HUES64 (cell line): ENCODE measurements around the gene PLEKHM2.

ENCODE experiments used
- H3K27ac ChIP-seq: 2 replicates; pipeline ENCODE4 v1.7.0; 2013; ENCODE audit warnings: low read depth, low read length, inconsistent platforms
- H3K27me3 ChIP-seq: 2 replicates; pipeline ENCODE4 v1.6.1; 2013; ENCODE audit warnings: mild to moderate bottlenecking, low read length; ENCODE audit not compliant: insufficient read depth
- H3K36me3 ChIP-seq: 2 replicates; pipeline ENCODE4 v1.6.1; 2013; ENCODE audit warnings: mild to moderate bottlenecking, low read length; ENCODE audit not compliant: insufficient read depth
- H3K4me1 ChIP-seq: 2 replicates; pipeline ENCODE4 v1.6.1; 2013; ENCODE audit warnings: mild to moderate bottlenecking, low read length, moderate library complexity; ENCODE audit not compliant: insufficient read depth
- H3K4me3 ChIP-seq: 2 replicates; pipeline ENCODE4 v1.5.1; 2013; ENCODE audit warnings: mild to moderate bottlenecking, low read length, moderate library complexity
- H3K9ac ChIP-seq: 2 replicates; pipeline ENCODE4 v1.6.1; 2013; ENCODE audit warnings: mild to moderate bottlenecking, low read depth, low read length
- H3K9me3 ChIP-seq: 2 replicates; pipeline ENCODE4 v1.6.1; 2013; ENCODE audit warnings: low read depth, low read length; ENCODE audit not compliant: insufficient read depth
- WGBS: fragments of 150-250, 120-280 bp; methylation state at CpG from one replicate; pipeline ENCODE4 v1.1.7; 2013; ENCODE audit warnings: missing lambda C conversion rate; 5-methylcytosine and 5-hydroxymethylcytosine counted together

The PLEKHM2 gene

DNA sequence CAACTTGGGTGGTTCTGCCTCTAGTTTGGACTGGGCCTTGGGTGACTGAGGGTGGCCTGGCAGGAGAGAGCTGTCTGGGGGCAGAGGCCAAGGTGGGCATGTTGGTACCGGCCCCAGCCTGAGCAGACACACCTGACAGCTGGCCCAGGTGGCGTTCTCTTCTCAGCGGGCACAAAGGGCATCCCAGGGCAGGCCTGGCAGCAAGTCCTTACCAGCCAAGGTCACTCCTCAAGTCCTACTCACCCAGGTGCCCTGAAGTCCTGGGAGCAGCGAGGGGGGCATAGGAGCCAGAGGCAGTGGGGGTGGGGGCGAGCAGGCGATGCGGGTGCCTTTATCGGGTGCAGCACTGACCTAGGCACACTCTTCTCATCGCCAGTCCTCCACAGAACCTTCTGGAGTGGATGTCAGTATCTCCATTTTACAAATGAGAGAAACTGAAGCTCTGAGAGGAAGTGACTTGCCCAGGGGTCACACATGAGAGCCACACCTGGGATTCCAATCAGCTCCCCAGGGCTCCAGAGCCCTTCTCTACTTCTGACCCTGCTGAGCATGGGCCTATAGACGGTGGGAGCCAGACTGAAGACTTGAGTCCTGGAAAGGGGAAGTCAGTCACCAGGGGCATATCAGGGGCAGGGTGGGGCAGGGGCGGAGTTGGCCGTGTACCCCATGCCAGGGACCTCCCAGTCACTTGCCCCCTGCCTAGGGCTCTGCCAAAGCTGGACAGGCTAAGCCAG, 51.4 kb downstream of the PLEKHM2 start:
- WGBS = 91% methylated on average over 12 of the region's 12 CpGs
- Histone ChIP-seq H3K27ac (no peak overlapping the region), H3K9ac (no peak overlapping the region), H3K36me3 (peaks cover 38% of the 10 kb centered on the region), H3K4me3 (no peak overlapping the region), H3K27me3 (no peaks in the 10 kb centered on the region), H3K4me1 (no peaks in the 10 kb centered on the region), H3K9me3 (no peaks in the 10 kb centered on the region)

DNA sequence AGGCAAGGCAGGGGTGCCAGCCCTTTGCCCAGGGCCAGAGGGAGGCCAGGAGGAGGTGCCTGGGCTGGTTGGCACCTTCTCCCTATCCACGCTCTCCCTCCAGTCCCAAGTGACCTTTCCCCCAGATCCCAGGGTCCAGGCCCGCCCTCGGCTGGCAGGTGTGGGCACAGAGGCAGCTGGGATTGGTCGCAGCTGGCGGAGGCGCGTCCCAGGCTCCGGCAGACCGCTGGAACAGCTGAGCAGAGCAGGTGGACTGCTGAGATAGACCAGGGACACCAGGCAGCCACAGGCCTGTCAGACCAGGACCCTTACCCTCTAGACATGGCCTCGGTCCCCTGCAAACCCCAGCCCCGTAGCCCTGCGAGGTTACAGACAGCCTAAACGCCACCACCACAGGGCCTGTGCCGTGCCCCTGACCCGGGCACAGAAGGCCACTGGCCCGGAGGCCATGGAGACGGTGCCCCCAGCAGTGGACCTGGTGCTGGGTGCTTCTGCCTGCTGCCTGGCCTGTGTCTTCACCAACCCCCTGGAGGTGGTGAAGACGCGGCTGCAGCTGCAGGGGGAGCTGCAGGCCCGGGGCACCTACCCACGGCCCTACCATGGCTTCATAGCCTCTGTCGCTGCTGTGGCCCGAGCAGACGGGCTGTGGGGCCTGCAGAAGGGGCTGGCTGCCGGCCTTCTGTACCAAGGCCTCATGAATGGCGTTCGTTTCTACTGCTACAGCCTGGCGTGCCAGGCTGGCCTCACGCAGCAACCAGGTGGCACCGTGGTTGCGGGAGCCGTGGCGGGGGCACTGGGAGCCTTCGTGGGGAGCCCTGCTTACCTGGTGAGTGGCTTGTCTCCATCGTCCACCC, 52.1 kb downstream of the PLEKHM2 start, which contains the start of gene SLC25A34:
Gene SLC25A34 (plus strand): TSS at position 221 of the 854 bp plus-strand sequence. CDS start 228 bp downstream, at position 449.
- Histone ChIP-seq H3K27ac (no peak within 1 kb of the TSS), H3K4me1 (no peaks in the 10 kb centered on the region), H3K9ac (no peak within 1 kb of the TSS), H3K4me3 (no peak within 1 kb of the TSS), H3K27me3 (no peaks in the 10 kb centered on the region), H3K9me3 (no peaks in the 10 kb centered on the region), H3K36me3 (peaks cover 30% of the 10 kb centered on the region)
- 92% methylated on average over 35 of the region's 35 CpGs for WGBS

DNA sequence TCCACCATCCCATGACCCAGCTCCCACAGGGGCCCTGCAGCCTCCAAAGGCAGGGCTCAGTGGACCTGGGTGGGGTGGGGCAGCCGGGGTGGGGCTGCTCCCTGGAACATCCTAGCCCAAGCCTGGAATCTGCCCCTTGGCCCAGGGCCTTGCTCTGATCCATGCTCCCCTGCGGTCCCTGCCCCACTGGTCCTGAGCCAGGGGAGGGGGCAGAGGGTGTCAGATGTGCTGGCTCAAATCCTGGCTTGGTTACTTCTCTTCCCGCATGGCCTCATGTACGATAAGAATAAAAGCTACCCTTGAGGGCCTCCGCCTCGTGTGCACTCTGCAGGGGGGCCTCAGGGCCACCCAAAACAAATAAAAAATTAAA, 52.8 kb downstream of the PLEKHM2 start:
- no peaks in the 10 kb centered on the region for H3K27me3 ChIP-seq
- peaks cover 24% of the 10 kb centered on the region for H3K36me3 ChIP-seq
- no peaks in the 10 kb centered on the region for H3K4me1 ChIP-seq
- H3K9me3 ChIP-seq = no peaks in the 10 kb centered on the region
- WGBS = 86% methylated on average over 6 of the region's 6 CpGs
- no peak overlapping the region for H3K9ac ChIP-seq
- no peak overlapping the region for H3K27ac ChIP-seq
- no peak overlapping the region for H3K4me3 ChIP-seq

DNA sequence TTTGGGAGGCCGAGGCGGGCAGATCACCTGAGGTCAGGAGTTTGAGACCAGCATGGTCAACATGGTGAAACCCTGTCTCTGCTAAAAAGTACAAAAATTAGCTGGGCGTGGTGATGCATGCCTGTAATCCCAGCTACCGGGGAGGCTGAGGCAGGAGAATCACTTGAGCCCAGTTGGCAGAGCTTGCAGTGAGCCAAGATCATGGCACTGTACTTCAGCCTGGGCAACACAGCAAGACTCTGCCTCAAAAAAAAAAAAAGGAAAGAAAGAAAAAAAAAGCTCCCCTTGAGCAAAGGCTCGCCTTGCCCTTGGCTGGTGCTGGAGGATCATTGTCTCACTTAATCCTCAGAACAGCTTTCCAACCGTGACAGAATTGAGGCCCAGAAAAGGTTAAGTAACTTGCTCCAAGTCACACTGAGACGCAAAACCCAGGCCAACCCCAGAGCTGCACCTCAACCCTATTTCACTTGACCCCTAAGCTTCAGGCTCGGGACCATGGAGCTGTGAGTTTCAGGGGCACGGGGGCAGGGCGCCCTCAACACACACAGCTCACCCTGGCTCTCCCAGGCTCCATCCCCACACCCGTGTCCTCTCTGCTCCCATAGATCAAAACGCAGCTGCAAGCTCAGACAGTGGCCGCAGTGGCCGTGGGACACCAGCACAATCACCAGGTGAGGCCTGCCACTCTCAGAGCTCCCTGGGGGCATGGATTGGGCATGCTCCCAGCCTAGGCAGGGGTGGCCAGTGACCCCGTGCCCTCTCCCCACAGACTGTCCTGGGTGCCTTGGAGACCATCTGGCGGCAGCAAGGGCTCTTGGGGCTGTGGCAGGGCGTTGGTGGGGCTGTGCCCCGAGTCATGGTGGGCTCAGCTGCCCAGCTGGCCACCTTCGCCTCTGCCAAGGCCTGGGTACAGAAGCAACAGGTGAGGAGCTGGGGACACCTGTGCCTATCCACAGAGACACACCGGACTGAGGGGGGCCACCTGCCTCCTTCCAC, 53.5 kb downstream of the PLEKHM2 start:
- Histone ChIP-seq H3K4me3 (no peak overlapping the region), H3K27me3 (no peaks in the 10 kb centered on the region), H3K4me1 (no peaks in the 10 kb centered on the region), H3K9ac (no peak overlapping the region), H3K27ac (no peak overlapping the region), H3K36me3 (peaks cover 16% of the 10 kb centered on the region), H3K9me3 (no peaks in the 10 kb centered on the region)
- WGBS = 87% methylated on average over 20 of the region's 20 CpGs

DNA sequence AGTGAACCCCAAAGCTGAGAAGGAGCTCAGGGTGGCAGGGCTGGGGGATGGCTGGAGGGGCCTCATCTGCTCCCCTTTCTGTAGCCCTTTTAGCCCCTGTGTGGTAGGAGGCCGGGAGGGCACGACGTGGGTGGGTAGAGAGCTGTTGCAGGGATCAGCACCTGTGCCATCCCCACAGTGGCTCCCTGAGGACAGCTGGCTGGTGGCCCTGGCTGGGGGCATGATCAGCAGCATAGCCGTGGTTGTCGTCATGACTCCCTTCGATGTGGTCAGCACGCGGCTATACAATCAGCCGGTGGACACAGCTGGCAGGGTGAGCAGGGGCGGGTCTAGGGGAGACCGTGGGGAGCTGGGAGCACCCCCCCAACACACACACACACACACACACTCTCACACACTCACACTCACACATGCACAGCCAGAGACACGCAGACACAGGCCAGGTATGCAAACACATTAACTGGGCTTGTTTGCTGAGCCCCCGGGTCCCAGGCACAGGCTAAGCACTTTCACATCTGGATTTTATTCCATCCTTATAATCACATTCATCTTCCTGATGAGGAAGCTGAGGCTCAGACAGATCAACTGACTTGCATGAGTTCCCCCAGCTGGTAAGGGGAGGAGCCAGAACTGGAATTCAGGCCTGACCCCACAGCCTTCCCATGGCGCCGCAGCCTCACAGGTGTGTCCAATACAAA, 54.4 kb downstream of the PLEKHM2 start:
- H3K4me3 ChIP-seq = no peak overlapping the region
- WGBS = 93% methylated on average over 15 of the region's 15 CpGs

DNA sequence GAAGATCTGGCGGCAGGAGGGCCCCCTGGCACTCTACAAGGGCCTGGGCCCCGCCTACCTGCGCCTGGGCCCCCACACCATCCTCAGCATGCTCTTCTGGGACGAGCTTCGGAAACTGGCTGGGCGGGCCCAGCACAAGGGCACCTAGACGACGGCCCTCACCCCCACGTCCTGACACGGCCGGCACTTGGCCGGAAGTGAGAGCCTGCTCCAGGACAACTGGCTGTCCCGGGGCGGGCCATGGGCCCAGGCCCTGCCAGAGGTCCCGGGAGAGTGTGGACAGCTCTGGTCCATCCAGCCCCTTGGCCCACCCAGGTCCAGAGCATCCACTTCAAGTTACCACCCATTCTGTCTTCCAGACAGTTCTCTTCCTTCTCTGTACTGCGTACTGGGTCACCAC, 55.1 kb downstream of the PLEKHM2 start:
- no peaks in the 10 kb centered on the region for H3K9me3 ChIP-seq
- 89% methylated on average over 16 of the region's 16 CpGs for whole genome bisulfite sequencing
- H3K27me3 ChIP-seq = no peaks in the 10 kb centered on the region
- H3K36me3 ChIP-seq = peaks cover 3% of the 10 kb centered on the region; the same call in 1 of the 2 replicates
- H3K27ac ChIP-seq = no peak overlapping the region
- H3K4me3 ChIP-seq = no peak overlapping the region
- H3K4me1 ChIP-seq = no peaks in the 10 kb centered on the region
- H3K9ac ChIP-seq = no peak overlapping the region

More for the DNA sequence above, 54.4 kb downstream of the PLEKHM2 start:
- Histone ChIP-seq H3K27me3 (no peaks in the 10 kb centered on the region), H3K36me3 (peaks cover 7% of the 10 kb centered on the region), H3K4me1 (no peaks in the 10 kb centered on the region), H3K9me3 (no peaks in the 10 kb centered on the region), H3K27ac (no peak overlapping the region), H3K9ac (no peak overlapping the region)

DNA sequence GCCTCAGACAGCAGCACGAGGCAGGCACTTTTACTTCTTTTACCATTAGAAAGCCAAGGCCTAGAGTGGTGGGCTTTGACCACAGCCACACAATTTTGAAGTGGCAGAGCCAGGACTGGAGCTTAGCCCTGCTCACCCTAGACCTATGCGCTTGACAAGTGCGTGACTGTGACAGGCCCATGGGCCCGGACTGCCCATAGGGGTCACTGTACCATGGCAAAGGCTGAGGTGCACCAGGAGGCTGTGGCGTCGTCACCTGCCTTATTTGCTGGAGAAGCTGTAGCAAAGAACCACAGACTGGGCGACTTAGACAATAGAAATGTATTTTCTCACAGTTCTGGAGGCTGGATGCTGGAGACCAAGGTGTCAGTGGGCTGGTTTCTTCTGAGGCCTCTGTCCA, 55.6 kb downstream of the PLEKHM2 start:
- H3K36me3 ChIP-seq = no peaks in the 10 kb centered on the region
- no peaks in the 10 kb centered on the region for H3K9me3 ChIP-seq
- WGBS = 90% methylated on average over 7 of the region's 7 CpGs
- no peak overlapping the region for H3K4me3 ChIP-seq
- H3K27me3 ChIP-seq = no peaks in the 10 kb centered on the region
- no peaks in the 10 kb centered on the region for H3K4me1 ChIP-seq
- no peak overlapping the region for H3K27ac ChIP-seq
- H3K9ac ChIP-seq = no peak overlapping the region

DNA sequence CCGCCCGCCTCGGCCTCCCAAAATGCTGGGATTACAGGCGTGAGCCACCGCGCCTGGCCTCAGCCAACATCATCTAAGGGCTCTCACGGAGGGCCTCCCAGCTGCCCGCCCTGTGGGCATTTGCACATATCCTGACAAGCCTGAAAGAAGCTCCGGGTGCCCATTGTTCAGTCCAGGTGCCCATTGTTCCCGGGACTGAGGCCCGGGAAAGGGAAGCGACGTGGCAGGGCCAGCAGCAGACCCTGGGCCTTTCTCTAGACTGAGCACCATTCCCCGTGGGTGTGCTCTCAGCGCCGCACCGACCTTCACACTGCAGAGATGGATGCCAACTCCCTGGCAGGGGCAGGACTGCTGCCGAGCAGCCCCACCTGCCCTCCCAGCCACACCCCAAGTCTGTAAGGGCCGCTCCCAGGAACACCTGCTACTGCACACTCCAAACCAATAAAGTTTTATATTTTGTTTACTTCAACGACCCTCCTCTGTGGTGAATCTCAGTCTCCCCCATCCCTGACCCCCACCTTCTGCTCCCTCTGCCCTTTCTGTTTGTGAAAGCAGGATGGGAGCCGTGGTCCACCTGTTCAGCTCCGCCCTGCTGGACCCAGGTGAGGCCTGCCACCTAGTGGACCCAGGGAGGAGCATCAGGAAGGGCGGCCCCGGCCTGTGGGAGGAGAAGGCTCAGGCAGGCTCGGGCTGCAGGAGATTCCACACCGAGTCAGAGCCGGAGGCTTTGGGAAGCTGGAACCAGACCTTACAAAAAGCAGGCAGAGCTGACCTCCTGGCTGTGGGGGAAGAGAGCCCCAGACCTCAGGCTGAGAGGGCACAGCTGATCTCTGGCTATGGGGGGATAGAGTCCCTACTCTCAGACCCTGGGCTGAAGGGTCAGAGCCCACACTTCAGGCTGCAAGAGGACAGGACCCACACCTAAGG, 57.1 kb downstream of the PLEKHM2 start:
- H3K9ac ChIP-seq = no peak overlapping the region
- no peaks in the 10 kb centered on the region for H3K9me3 ChIP-seq
- H3K4me3 ChIP-seq = no peak overlapping the region
- 64% methylated on average over 27 of the region's 27 CpGs for WGBS
- no peaks in the 10 kb centered on the region for H3K4me1 ChIP-seq
- no peaks in the 10 kb centered on the region for H3K36me3 ChIP-seq
- peak overlapping the region; percentile 75; the same call in 1 of the 2 replicates for H3K27ac ChIP-seq
- no peaks in the 10 kb centered on the region for H3K27me3 ChIP-seq

DNA sequence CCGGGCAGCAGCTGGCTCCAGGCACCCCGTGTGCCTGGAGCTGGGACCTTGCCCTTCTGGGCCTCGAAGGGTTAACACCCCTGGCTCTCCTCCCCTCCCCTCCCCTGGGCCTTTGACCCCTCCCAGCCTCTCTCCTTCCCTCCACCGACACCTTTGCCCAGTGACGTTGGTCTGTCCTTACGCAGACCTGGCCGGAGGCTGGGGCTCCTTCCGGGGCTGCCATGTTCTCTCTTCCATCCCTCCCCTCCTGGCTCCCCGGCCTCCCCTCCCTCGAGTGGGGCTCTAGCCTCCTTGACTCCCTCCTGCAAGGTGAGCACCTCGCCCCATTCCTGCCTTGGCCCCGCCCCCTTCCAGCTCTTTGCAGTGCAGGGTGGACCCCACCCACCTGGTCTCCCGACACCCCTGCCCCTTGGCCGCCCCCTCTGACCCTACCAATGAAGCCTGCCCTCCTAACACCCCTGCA, 58.2 kb downstream of the PLEKHM2 start, which contains the start of gene TMEM82:
Gene TMEM82 (plus strand): TSS at position 161 of the 463 bp plus-strand sequence. CDS start 61 bp downstream, at position 222.
- Histone ChIP-seq H3K9me3 (no peaks in the 10 kb centered on the region), H3K27me3 (no peaks in the 10 kb centered on the region), H3K9ac (no peak within 1 kb of the TSS), H3K27ac (peak within 1 kb of the TSS; percentile 75; the same call in 1 of the 2 replicates), H3K4me1 (no peaks in the 10 kb centered on the region), H3K36me3 (no peaks in the 10 kb centered on the region), H3K4me3 (0 out of 2 replicates have a peak within 1 kb of the TSS, but pooled peaks have one; percentile 19)
- WGBS = 36% methylated on average over 14 of the region's 14 CpGs
